Loucy (cell line): Measurements from ENCODE around the gene SEMA7A.

ENCODE experiments used
- H2AFZ ChIP-seq: fragments of 200-600 bp; sonication (generic); 2 replicates; pipeline ENCODE4 v1.6.0; 2016; ENCODE audit warnings: antibody characterized with exemption, mild to moderate bottlenecking, low read length, moderate library complexity
- H3F3A ChIP-seq: fragments of 200-600 bp; 2 replicates; pipeline ENCODE4 v1.6.0; 2016; ENCODE audit warnings: antibody characterized with exemption, low read depth, mild to moderate bottlenecking
- H3K27me3 ChIP-seq: fragments of 200-600 bp; sonication (generic); 2 replicates; pipeline ENCODE4 v1.6.1; 2014; ENCODE audit warnings: low read length, mild to moderate bottlenecking; ENCODE audit not compliant: insufficient read depth, poor library complexity, severe bottlenecking
- H3K36me3 ChIP-seq: fragments of 200-600 bp; sonication (generic); 2 replicates; pipeline ENCODE4 v1.6.1; 2016; ENCODE audit warnings: low read length; ENCODE audit not compliant: insufficient read depth
- H3K4me1 ChIP-seq: fragments of 200-600 bp; sonication (generic); 2 replicates; pipeline ENCODE4 v1.5.1; 2014; ENCODE audit warnings: low read length, mild to moderate bottlenecking; ENCODE audit not compliant: insufficient read depth, poor library complexity, severe bottlenecking
- H3K4me2 ChIP-seq: fragments of 200-600 bp; sonication (generic); 2 replicates; pipeline ENCODE4 v1.6.0; 2014; ENCODE audit warnings: antibody characterized with exemption, low read length, low read depth, mild to moderate bottlenecking; ENCODE audit not compliant: poor library complexity, severe bottlenecking
- H3K4me3 ChIP-seq: fragments of 200-600 bp; sonication (generic); 2 replicates; pipeline ENCODE4 v1.5.1; 2014; ENCODE audit warnings: low read length, mild to moderate bottlenecking, mixed read lengths; ENCODE audit not compliant: poor library complexity, severe bottlenecking
- H3K79me2 ChIP-seq: fragments of 200-600 bp; sonication (generic); 2 replicates; pipeline ENCODE4 v1.6.1; 2014; ENCODE audit warnings: low read length; ENCODE audit not compliant: insufficient read depth
- H3K9ac ChIP-seq: fragments of 200-600 bp; sonication (generic); 2 replicates; pipeline ENCODE4 v1.6.0; 2014; ENCODE audit warnings: mild to moderate bottlenecking, low read depth, low read length, moderate library complexity; ENCODE audit not compliant: poor library complexity, severe bottlenecking
- H3K9me2 ChIP-seq: fragments of 200-600 bp; sonication (generic); replicated peaks from 2 replicates; pipeline ENCODE4 v1.6.1; 2016; ENCODE audit warnings: low read depth, low read length, mixed read lengths
- H3K9me3 ChIP-seq: fragments of 200-600 bp; sonication (generic); 2 replicates; pipeline ENCODE4 v1.6.1; 2014; ENCODE audit warnings: mild to moderate bottlenecking, antibody characterized with exemption, low read length, low read depth; ENCODE audit not compliant: insufficient read depth
- H4K20me1 ChIP-seq: fragments of 200-600 bp; sonication (generic); 2 replicates; pipeline ENCODE4 v1.6.0; 2014; ENCODE audit warnings: antibody characterized with exemption, low read length, mild to moderate bottlenecking; ENCODE audit not compliant: insufficient read depth, poor library complexity, severe bottlenecking
- EZH2phosphoT487 ChIP-seq: fragments of 200-600 bp; IDR thresholded peaks from 2 replicates; pipeline ENCODE4 v1.6.1; 2018; ENCODE audit warnings: antibody characterized with exemption, mild to moderate bottlenecking, moderate library complexity, borderline replicate concordance
- TF ChIP-seq, protein P1 (sequence below): fragments of 200-600 bp; sonication (generic); conservative IDR thresholded peaks from 2 replicates; pipeline ENCODE4 v1.5.1; 2014; ENCODE audit warnings: mild to moderate bottlenecking, antibody characterized with exemption, low read length

The SEMA7A gene

DNA sequence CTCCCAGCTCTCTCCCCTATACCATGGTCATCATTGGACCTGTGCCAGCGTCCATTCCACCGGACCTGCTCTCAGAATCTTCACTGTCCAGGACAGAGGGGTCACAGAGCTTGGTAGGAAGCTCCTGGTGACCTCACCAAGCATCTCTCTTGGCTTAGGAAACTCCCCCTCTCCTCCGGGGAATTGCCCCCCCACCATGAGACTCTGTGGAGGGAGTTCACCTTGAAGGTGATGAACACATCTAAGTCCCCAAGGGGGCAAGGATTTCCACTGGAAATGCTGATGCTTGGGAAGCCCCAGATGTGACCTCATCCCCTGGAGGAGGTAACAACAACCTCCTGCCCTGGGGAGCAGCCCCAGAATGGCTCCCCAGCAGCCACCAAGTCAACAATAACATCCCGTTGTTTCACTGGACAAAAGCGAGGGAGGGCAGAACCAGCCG is 3.2 kb downstream of the SEMA7A start:
- H3K4me2 ChIP-seq, result peak overlapping the region; percentile 79
- H3K4me1 ChIP-seq, result peaks cover 56% of the 10 kb centered on the region
- no peaks in the 10 kb centered on the region for H3K9me2 ChIP-seq
- H2AFZ ChIP-seq, result no peak overlapping the region
- H3K27me3 ChIP-seq, result no peaks in the 10 kb centered on the region
- peak overlapping the region; percentile 83 for H3K4me3 ChIP-seq
- no peak for TF ChIP-seq EZH2phosphoT487
- TF ChIP-seq, protein P1, sequence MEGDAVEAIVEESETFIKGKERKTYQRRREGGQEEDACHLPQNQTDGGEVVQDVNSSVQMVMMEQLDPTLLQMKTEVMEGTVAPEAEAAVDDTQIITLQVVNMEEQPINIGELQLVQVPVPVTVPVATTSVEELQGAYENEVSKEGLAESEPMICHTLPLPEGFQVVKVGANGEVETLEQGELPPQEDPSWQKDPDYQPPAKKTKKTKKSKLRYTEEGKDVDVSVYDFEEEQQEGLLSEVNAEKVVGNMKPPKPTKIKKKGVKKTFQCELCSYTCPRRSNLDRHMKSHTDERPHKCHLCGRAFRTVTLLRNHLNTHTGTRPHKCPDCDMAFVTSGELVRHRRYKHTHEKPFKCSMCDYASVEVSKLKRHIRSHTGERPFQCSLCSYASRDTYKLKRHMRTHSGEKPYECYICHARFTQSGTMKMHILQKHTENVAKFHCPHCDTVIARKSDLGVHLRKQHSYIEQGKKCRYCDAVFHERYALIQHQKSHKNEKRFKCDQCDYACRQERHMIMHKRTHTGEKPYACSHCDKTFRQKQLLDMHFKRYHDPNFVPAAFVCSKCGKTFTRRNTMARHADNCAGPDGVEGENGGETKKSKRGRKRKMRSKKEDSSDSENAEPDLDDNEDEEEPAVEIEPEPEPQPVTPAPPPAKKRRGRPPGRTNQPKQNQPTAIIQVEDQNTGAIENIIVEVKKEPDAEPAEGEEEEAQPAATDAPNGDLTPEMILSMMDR, result no peak
- H3K79me2 ChIP-seq, result peaks cover 89% of the 10 kb centered on the region
- H3K9me3 ChIP-seq, result no peaks in the 10 kb centered on the region
- H3F3A ChIP-seq, result no peaks in the 10 kb centered on the region
- peak overlapping the region; percentile 85 for H3K9ac ChIP-seq
- no peaks in the 10 kb centered on the region for H3K36me3 ChIP-seq
- peaks cover 49% of the 10 kb centered on the region for H4K20me1 ChIP-seq

DNA sequence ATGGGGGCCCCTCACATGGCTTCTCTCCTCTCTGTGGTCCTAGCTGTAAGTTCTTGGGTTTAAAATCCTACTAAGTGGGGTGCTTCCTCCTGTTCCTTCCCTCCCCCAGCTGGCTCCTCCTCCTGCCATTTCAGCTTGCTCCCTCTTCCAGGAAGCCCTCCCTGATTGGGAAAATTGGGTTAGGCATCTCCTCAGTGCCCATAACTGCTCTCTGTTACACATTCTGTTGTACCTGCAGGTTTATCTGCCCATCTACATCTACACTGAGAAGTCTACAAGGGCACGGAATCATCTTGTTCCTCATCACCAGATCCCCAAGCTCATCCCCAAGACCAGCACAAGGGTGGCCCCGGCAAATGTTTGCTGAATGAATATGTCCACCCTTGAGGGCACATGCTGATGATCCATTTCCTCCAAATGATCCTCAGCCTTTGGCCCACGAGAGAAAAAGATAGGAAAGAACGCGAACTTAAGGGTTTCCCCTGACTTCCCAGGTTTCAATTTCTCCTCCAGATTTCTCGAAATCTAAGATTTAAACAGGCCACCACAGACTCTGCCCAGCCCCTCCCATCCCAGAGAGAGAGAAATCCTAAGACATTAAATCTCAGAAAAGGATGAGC is 3.9 kb downstream of the SEMA7A start:
- H3K79me2 ChIP-seq, result peaks cover 95% of the 10 kb centered on the region
- H3K36me3 ChIP-seq, result no peaks in the 10 kb centered on the region
- no peaks in the 10 kb centered on the region for H3K9me2 ChIP-seq
- peak overlapping the region; percentile 83 for H3K4me3 ChIP-seq
- H2AFZ ChIP-seq, result no peak overlapping the region
- peak overlapping the region; percentile 79 for H3K4me2 ChIP-seq
- no peaks in the 10 kb centered on the region for H3K9me3 ChIP-seq
- peaks cover 54% of the 10 kb centered on the region for H4K20me1 ChIP-seq
- H3K27me3 ChIP-seq, result no peaks in the 10 kb centered on the region
- H3F3A ChIP-seq, result no peaks in the 10 kb centered on the region
- no peak for TF ChIP-seq EZH2phosphoT487
- TF ChIP-seq, protein P1, result no peak
- peak overlapping the region; percentile 48 for H3K9ac ChIP-seq
- H3K4me1 ChIP-seq, result peaks cover 56% of the 10 kb centered on the region

DNA sequence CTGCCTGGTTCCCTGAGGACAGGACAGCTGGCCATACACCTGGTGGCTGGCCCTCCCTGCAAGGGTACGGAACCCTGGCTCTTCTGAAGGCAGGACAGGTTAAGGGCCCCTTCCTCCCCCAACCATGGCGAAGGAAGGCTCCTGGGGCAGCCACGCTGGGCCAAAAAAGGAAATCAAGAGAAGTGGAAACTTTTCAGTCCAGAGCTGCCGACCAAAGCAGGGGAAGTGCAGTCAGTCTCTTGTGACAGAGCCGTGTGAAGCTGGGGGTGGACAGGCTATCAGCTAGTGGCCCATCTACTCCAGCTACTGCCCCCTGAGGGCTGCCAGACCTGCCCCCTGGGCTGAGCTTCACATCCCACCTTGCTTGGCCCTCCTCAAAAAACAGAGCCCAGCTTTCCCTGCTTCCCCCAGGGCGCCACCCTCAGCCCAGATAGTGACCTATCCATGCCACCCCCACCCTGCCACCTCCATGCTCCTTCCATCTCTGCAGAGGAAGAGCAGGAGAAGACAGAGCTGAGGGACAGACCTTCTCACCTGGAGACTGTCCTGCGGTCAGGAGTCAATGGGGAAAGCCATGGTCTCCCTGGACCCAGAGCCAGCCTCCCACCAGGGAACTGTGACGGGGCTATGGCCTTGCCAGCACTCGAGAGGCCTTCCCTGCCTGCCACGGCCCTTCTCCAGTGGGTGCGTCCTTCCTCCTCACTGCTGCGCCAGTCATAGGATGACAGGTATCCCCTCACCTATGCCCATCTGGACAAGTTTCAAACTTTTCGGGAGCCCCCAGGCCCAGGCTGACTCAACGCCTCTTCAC is 4.6 kb downstream of the SEMA7A start:
- H3K4me2 ChIP-seq, result peak overlapping the region; percentile 79
- no peak for TF ChIP-seq EZH2phosphoT487
- TF ChIP-seq, protein P1, result no peak
- H3F3A ChIP-seq, result no peaks in the 10 kb centered on the region
- peak overlapping the region; percentile 83 for H3K4me3 ChIP-seq
- no peaks in the 10 kb centered on the region for H3K9me3 ChIP-seq
- no peak overlapping the region for H2AFZ ChIP-seq
- H3K36me3 ChIP-seq, result no peaks in the 10 kb centered on the region
- peaks cover 97% of the 10 kb centered on the region for H3K79me2 ChIP-seq
- H4K20me1 ChIP-seq, result peaks cover 54% of the 10 kb centered on the region
- H3K27me3 ChIP-seq, result no peaks in the 10 kb centered on the region
- no peaks in the 10 kb centered on the region for H3K9me2 ChIP-seq
- peaks cover 49% of the 10 kb centered on the region for H3K4me1 ChIP-seq
- H3K9ac ChIP-seq, result peak overlapping the region; percentile 48
